ENCODE measurements around the gene CENPN. TPM values are rescaled to one million over a fixed set of nuclear protein-coding genes. Genes with fewer than 3 reads are reported as not detected.

Gene CENPN
- total and polyA plus RNA-seq, 2 of the 13 experiments (the other 11 are each of a cell fraction or from before 2014, with no cell fraction given) = 29.7 to 129 TPM

GRCh38 chr16:81042821-81043220 is 35.8 kb downstream of the CENPN start:
- no TSS peak for BruUV-seq (replicated peaks)
- Histone ChIP-seq H4K20me1 (ENCODE audit: insufficient read depth, low read length) (peaks cover 2% of the 10 kb centered on the region; the same call in 1 of the 2 replicates), H3K9ac (ENCODE audit: insufficient read depth, low read depth, low read length) (no peak overlapping the region), H2AFZ (ENCODE audit: low read length) (no peak overlapping the region), H3K79me2 (ENCODE audit: insufficient read depth, low read length) (peaks cover 16% of the 10 kb centered on the region), H3K9me3 (ENCODE audit: low read length) (no peaks in the 10 kb centered on the region), H3K27ac (ENCODE audit: extremely low read length, insufficient read depth, low read length) (no peak overlapping the region), H3K4me3 (replicated peaks in 1 of 3; ENCODE audit: insufficient read depth in 1 of 3, low read depth in 2 of 3, low read length in 3 of 3) (no peak overlapping the region), H3K36me3 (replicated peaks in 1 of 2; ENCODE audit: control insufficient read depth in 1 of 2, insufficient read depth in 2 of 2, low read length in 2 of 2) (peaks cover 17 to 55% of the 10 kb centered on the region in 2 experiments), H3K27me3 (ENCODE audit: control insufficient read depth in 1 of 2, insufficient read depth in 2 of 2, low read length in 2 of 2) (no peaks in the 10 kb centered on the region), H3K4me2 (ENCODE audit: low read depth, low read length) (no peak overlapping the region), H3K4me1 (ENCODE audit: insufficient read depth, low read length) (peaks cover 21% of the 10 kb centered on the region)
- intact Hi-C loops (cut with micrococcal nuclease; ENCODE audit: unreplicated experiment) (no loop called here), in situ Hi-C loops (cut with HindIII; ENCODE audit: extremely low pct_ligation_motif_present, low pct_unique_long_range_greater_than_20kb) (loop anchor here (25.0 kb wide), 1 partner anchor 694 kb away; no protein-coding TSS in a partner anchor)
- DNase-seq (ENCODE audit: low spot score) (peak; percentile 16), FAIRE-seq (no peak), ATAC-seq (no peak)
- CTCF ChIA-PET (ENCODE audit: low intra/inter-chr PET ratio, low total read pairs) = no interaction called here
- 95% methylated on average over 2 of the region's 2 CpGs for WGBS (ENCODE audit: low lambda C conversion rate)
- POLR2A ChIA-PET = no interaction called here
- TF ChIP-seq SOX6 (IDR thresholded peaks at IDR 0.05) (no peak), SOX6 (CRISPR knock-in tag; IDR thresholded peaks at IDR 0.05) (peak; percentile 62), ARID5B (CRISPR knock-in tag; IDR thresholded peaks at IDR 0.05) (no peak), ZNF704 (CRISPR knock-in tag; IDR thresholded peaks at IDR 0.05; ENCODE audit: borderline replicate concordance) (no peak), ZNF318 (CRISPR knock-in tag; IDR thresholded peaks at IDR 0.05) (no peak), ZFP91 (CRISPR knock-in tag; IDR thresholded peaks at IDR 0.05; ENCODE audit: borderline replicate concordance) (no peak), CEBPB (IDR thresholded peaks at IDR 0.05; ENCODE audit: borderline replicate concordance, low read depth, low read length) (peak; percentile 83), RAD51 (IDR thresholded peaks at IDR 0.05; ENCODE audit: borderline replicate concordance) (no peak)

All from HepG2 (cell line).